ENCODE measurements around the gene BTNL8.

Gene BTNL8

GRCh38 chr5:180918380-180918779 lies 19.4 kb downstream of the BTNL8 start:
- Histone ChIP-seq H2AFZ (ENCODE audit: low read depth, low read length) (no peak overlapping the region), H3K4me2 (ENCODE audit: low read length, poor library complexity, severe bottlenecking) (no peak overlapping the region), H3K9me3 (ENCODE audit: control insufficient read depth, low read length) (peaks cover 15% of the 10 kb centered on the region), H3K9ac (ENCODE audit: low read length) (no peak overlapping the region), H4K91ac (ENCODE audit: low read length) (no peak overlapping the region), H2BK120ac (ENCODE audit: low read depth, low read length) (no peak overlapping the region), H4K8ac (ENCODE audit: low read length) (no peak overlapping the region), H3K4me3 (ENCODE audit: insufficient read depth in 1 of 2, low read depth in 1 of 2, low read length in 2 of 2) (no peak overlapping the region), H3K14ac (ENCODE audit: low read length in 2 of 2) (no peak overlapping the region), H3K18ac (ENCODE audit: low read depth in 1 of 2, low read length in 2 of 2) (no peak overlapping the region), H3K23ac (ENCODE audit: low read length in 2 of 2) (no peak overlapping the region), H2BK15ac (ENCODE audit: low read depth, poor library complexity, severe bottlenecking) (no peak overlapping the region), H3K27ac (ENCODE audit: low read length, poor library complexity, severe bottlenecking) (no peak overlapping the region), H3K4ac (ENCODE audit: low read depth in 1 of 2, low read length in 2 of 2) (no peak overlapping the region), H3K27me3 (ENCODE audit: control insufficient read depth in 1 of 2, insufficient read depth in 1 of 2, low read length in 2 of 2) (no peaks in the 10 kb centered on the region), H2BK5ac (ENCODE audit: low read depth, low read length, poor library complexity, severe bottlenecking) (no peak overlapping the region), H2BK12ac (ENCODE audit: low read length in 2 of 2) (no peak overlapping the region), H3K36me3 (ENCODE audit: control insufficient read depth in 1 of 2, insufficient read depth in 2 of 2, low read depth in 1 of 2, low read length in 2 of 2) (no peaks in the 10 kb centered on the region), H3K4me1 (ENCODE audit: control insufficient read depth, insufficient read depth, low read depth, low read length) (no peaks in the 10 kb centered on the region), H2AK5ac (ENCODE audit: low read length, severe bottlenecking) (no peak overlapping the region), H3K79me1 (replicated peaks; ENCODE audit: low read length, poor library complexity, severe bottlenecking) (no peaks in the 10 kb centered on the region)
- no CpG with 5 or more reads among the region's 1 CpG for WGBS
- DNase-seq: no peak

- H3K4me1 ChIP-seq (ENCODE audit: control insufficient read depth, insufficient read depth, low read depth, low read length): no peaks in the 10 kb centered on the region
- no peaks in the 10 kb centered on the region for H3K36me3 ChIP-seq (ENCODE audit: control insufficient read depth in 1 of 2, insufficient read depth in 2 of 2, low read depth in 1 of 2, low read length in 2 of 2)
- no peak overlapping the region for H2BK12ac ChIP-seq (ENCODE audit: low read length in 2 of 2)
- no peak overlapping the region for H2BK5ac ChIP-seq (ENCODE audit: low read depth, low read length, poor library complexity, severe bottlenecking)
- no peak overlapping the region for H2AK5ac ChIP-seq (ENCODE audit: low read length, severe bottlenecking)
- H3K23ac ChIP-seq (ENCODE audit: low read length in 2 of 2): no peak overlapping the region
- no peak overlapping the region for H4K91ac ChIP-seq (ENCODE audit: low read length)
- no peaks in the 10 kb centered on the region for H3K79me1 ChIP-seq (replicated peaks; ENCODE audit: low read length, poor library complexity, severe bottlenecking)
- H3K18ac ChIP-seq (ENCODE audit: low read depth in 1 of 2, low read length in 2 of 2): no peak overlapping the region
- no peak overlapping the region for H2AFZ ChIP-seq (ENCODE audit: low read depth, low read length)
- no peak overlapping the region for H3K4ac ChIP-seq (ENCODE audit: low read depth in 1 of 2, low read length in 2 of 2)
- H3K9ac ChIP-seq (ENCODE audit: low read length): no peak overlapping the region
- no peak overlapping the region for H3K4me3 ChIP-seq (ENCODE audit: insufficient read depth in 1 of 2, low read depth in 1 of 2, low read length in 2 of 2)
- peaks cover 31% of the 10 kb centered on the region for H3K9me3 ChIP-seq (ENCODE audit: control insufficient read depth, low read length)
- no peak overlapping the region for H2BK120ac ChIP-seq (ENCODE audit: low read depth, low read length)
- no peak overlapping the region for H4K8ac ChIP-seq (ENCODE audit: low read length)
- DNase-seq: no peak
- no peak overlapping the region for H3K14ac ChIP-seq (ENCODE audit: low read length in 2 of 2)
- H3K4me2 ChIP-seq (ENCODE audit: low read length, poor library complexity, severe bottlenecking): no peak overlapping the region
- H3K27ac ChIP-seq (ENCODE audit: low read length, poor library complexity, severe bottlenecking): no peak overlapping the region
- H2BK15ac ChIP-seq (ENCODE audit: low read depth, poor library complexity, severe bottlenecking): no peak overlapping the region
- H3K27me3 ChIP-seq (ENCODE audit: control insufficient read depth in 1 of 2, insufficient read depth in 1 of 2, low read length in 2 of 2): no peaks in the 10 kb centered on the region
These were observed 21.8 kb downstream of the BTNL8 start for GRCh38 chr5:180920710-180921109.

- no CpG with 5 or more reads among the region's 1 CpG for WGBS
- H3K4me3 ChIP-seq (ENCODE audit: insufficient read depth in 1 of 2, low read depth in 1 of 2, low read length in 2 of 2): no peak overlapping the region
These were observed 24.0 kb downstream of the BTNL8 start for GRCh38 chr5:180922932-180923331.

GRCh38 chr5:180932660-180933059 lies 33.7 kb downstream of the BTNL8 start:
- Histone ChIP-seq H4K8ac (ENCODE audit: low read length) (no peak overlapping the region), H2BK120ac (ENCODE audit: low read depth, low read length) (no peak overlapping the region), H3K4ac (ENCODE audit: low read depth in 1 of 2, low read length in 2 of 2) (no peak overlapping the region), H3K9me3 (ENCODE audit: control insufficient read depth, low read length) (peaks cover 21% of the 10 kb centered on the region), H2AFZ (ENCODE audit: low read depth, low read length) (no peak overlapping the region), H4K91ac (ENCODE audit: low read length) (no peak overlapping the region), H2BK15ac (ENCODE audit: low read depth, poor library complexity, severe bottlenecking) (no peak overlapping the region), H2AK5ac (ENCODE audit: low read length, severe bottlenecking) (no peak overlapping the region), H3K18ac (ENCODE audit: low read depth in 1 of 2, low read length in 2 of 2) (no peak overlapping the region), H3K79me1 (replicated peaks; ENCODE audit: low read length, poor library complexity, severe bottlenecking) (no peaks in the 10 kb centered on the region), H3K4me3 (ENCODE audit: insufficient read depth in 1 of 2, low read depth in 1 of 2, low read length in 2 of 2) (no peak overlapping the region), H2BK12ac (ENCODE audit: low read length in 2 of 2) (no peak overlapping the region), H3K9ac (ENCODE audit: low read length) (no peak overlapping the region), H3K4me1 (ENCODE audit: control insufficient read depth, insufficient read depth, low read depth, low read length) (no peaks in the 10 kb centered on the region), H2BK5ac (ENCODE audit: low read depth, low read length, poor library complexity, severe bottlenecking) (no peak overlapping the region), H3K4me2 (ENCODE audit: low read length, poor library complexity, severe bottlenecking) (no peak overlapping the region), H3K14ac (ENCODE audit: low read length in 2 of 2) (no peak overlapping the region), H3K27ac (ENCODE audit: low read length, poor library complexity, severe bottlenecking) (no peak overlapping the region), H3K23ac (ENCODE audit: low read length in 2 of 2) (no peak overlapping the region), H3K27me3 (ENCODE audit: control insufficient read depth in 1 of 2, insufficient read depth in 1 of 2, low read length in 2 of 2) (no peaks in the 10 kb centered on the region), H3K36me3 (ENCODE audit: control insufficient read depth in 1 of 2, insufficient read depth in 2 of 2, low read depth in 1 of 2, low read length in 2 of 2) (no peaks in the 10 kb centered on the region)
- DNase-seq: no peak

More at GRCh38 chr5:180922932-180923331, 24.0 kb downstream of the BTNL8 start:
- peaks cover 31% of the 10 kb centered on the region for H3K9me3 ChIP-seq (ENCODE audit: control insufficient read depth, low read length)
- no peak overlapping the region for H4K91ac ChIP-seq (ENCODE audit: low read length)
- H3K4me1 ChIP-seq (ENCODE audit: control insufficient read depth, insufficient read depth, low read depth, low read length): no peaks in the 10 kb centered on the region
- H3K18ac ChIP-seq (ENCODE audit: low read depth in 1 of 2, low read length in 2 of 2): no peak overlapping the region
- H3K4me2 ChIP-seq (ENCODE audit: low read length, poor library complexity, severe bottlenecking): no peak overlapping the region
- H3K14ac ChIP-seq (ENCODE audit: low read length in 2 of 2): no peak overlapping the region
- H4K8ac ChIP-seq (ENCODE audit: low read length): no peak overlapping the region
- H3K23ac ChIP-seq (ENCODE audit: low read length in 2 of 2): no peak overlapping the region
- H2BK12ac ChIP-seq (ENCODE audit: low read length in 2 of 2): no peak overlapping the region
- H3K27me3 ChIP-seq (ENCODE audit: control insufficient read depth in 1 of 2, insufficient read depth in 1 of 2, low read length in 2 of 2): no peaks in the 10 kb centered on the region
- H2AK5ac ChIP-seq (ENCODE audit: low read length, severe bottlenecking): no peak overlapping the region
- no peak overlapping the region for H2BK5ac ChIP-seq (ENCODE audit: low read depth, low read length, poor library complexity, severe bottlenecking)
- no peaks in the 10 kb centered on the region for H3K79me1 ChIP-seq (replicated peaks; ENCODE audit: low read length, poor library complexity, severe bottlenecking)
- no peaks in the 10 kb centered on the region for H3K36me3 ChIP-seq (ENCODE audit: control insufficient read depth in 1 of 2, insufficient read depth in 2 of 2, low read depth in 1 of 2, low read length in 2 of 2)
- H3K4ac ChIP-seq (ENCODE audit: low read depth in 1 of 2, low read length in 2 of 2): no peak overlapping the region
- no peak overlapping the region for H2BK120ac ChIP-seq (ENCODE audit: low read depth, low read length)
- no peak overlapping the region for H3K27ac ChIP-seq (ENCODE audit: low read length, poor library complexity, severe bottlenecking)
- H2AFZ ChIP-seq (ENCODE audit: low read depth, low read length): no peak overlapping the region
- no peak for DNase-seq
- H3K9ac ChIP-seq (ENCODE audit: low read length): no peak overlapping the region
- no peak overlapping the region for H2BK15ac ChIP-seq (ENCODE audit: low read depth, poor library complexity, severe bottlenecking)

All from mesenchymal stem cell (in vitro differentiated cells and primary cell).